HepG2 (cell line): Measurements from ENCODE around the gene PFN1. TPM values are rescaled to one million over a fixed set of nuclear protein-coding genes. Genes with fewer than 3 reads are reported as not detected.

Source experiments
- EED ChIP-seq: sonication (generic); formaldehyde crosslinking; IDR thresholded peaks from 2 replicates; pipeline ENCODE4 v1.5.0; 2020; ENCODE audit warnings: mild to moderate bottlenecking, missing genetic modification reagents
- HDAC1 ChIP-seq: sonication (generic); formaldehyde crosslinking; IDR thresholded peaks from 2 replicates; pipeline ENCODE4 v1.5.1; 2020; ENCODE audit warnings: mild to moderate bottlenecking, missing genetic modification reagents
- HOMEZ ChIP-seq: IDR thresholded peaks from 2 replicates; pipeline ENCODE4 v1.6.1; 2016; ENCODE audit warnings: low read depth
- KDM1A ChIP-seq: IDR thresholded peaks from 2 replicates; pipeline ENCODE4 v1.6.1; 2016; ENCODE audit warnings: missing compliant biosample characterization
- MED1 ChIP-seq: sonication (generic); formaldehyde crosslinking; IDR thresholded peaks from 2 replicates; pipeline ENCODE4 v1.4.0; 2020; ENCODE audit warnings: missing genetic modification reagents
- MEF2D ChIP-seq: sonication (generic); formaldehyde crosslinking; IDR thresholded peaks from 2 replicates; pipeline ENCODE4 v1.5.1; 2020; ENCODE audit warnings: mild to moderate bottlenecking, missing genetic modification reagents
- MNT ChIP-seq: fragments of 450-650 bp; IDR thresholded peaks from 2 replicates; pipeline ENCODE4 v1.6.1; 2016
- NFE2L2 ChIP-seq: fragments of 150-350 bp; IDR thresholded peaks from 2 replicates; pipeline ENCODE4 v1.6.1; 2014; ENCODE audit warnings: low read length
- NKX3-1 ChIP-seq: sonication (generic); formaldehyde crosslinking; IDR thresholded peaks from 2 replicates; pipeline ENCODE4 v1.5.0; 2020; ENCODE audit warnings: missing genetic modification reagents
- PATZ1 ChIP-seq: sonication (generic); formaldehyde crosslinking; IDR thresholded peaks from 2 replicates; pipeline ENCODE4 v1.4.0; 2020; ENCODE audit warnings: missing genetic modification reagents
- PLSCR1 ChIP-seq: sonication (generic); formaldehyde crosslinking; IDR thresholded peaks from 2 replicates; pipeline ENCODE4 v1.5.0; 2020; ENCODE audit warnings: missing genetic modification reagents, mild to moderate bottlenecking, borderline replicate concordance
- PPARG ChIP-seq: conservative IDR thresholded peaks from 2 replicates; pipeline ENCODE4 v1.6.1; 2016; ENCODE audit warnings: missing biosample characterization, missing genetic modification reagents
- RAD21 ChIP-seq: fragments of 450-650 bp; formaldehyde crosslinking; IDR thresholded peaks from 2 replicates; pipeline ENCODE4 v1.5.0; 2020; ENCODE audit warnings: mild to moderate bottlenecking
- WIZ ChIP-seq: sonication (generic); formaldehyde crosslinking; IDR thresholded peaks from 2 replicates; pipeline ENCODE4 v1.5.1; 2020; ENCODE audit warnings: mild to moderate bottlenecking, missing genetic modification reagents
- ZBED4 ChIP-seq: sonication (generic); formaldehyde crosslinking; IDR thresholded peaks from 2 replicates; pipeline ENCODE4 v1.4.0; 2020; ENCODE audit warnings: missing genetic modification reagents, borderline replicate concordance
- ZNF30 ChIP-seq: sonication (generic); formaldehyde crosslinking; IDR thresholded peaks from 2 replicates; pipeline ENCODE4 v1.5.0; 2020; ENCODE audit warnings: mild to moderate bottlenecking, missing genetic modification reagents
- ZNF33B ChIP-seq: sonication (generic); formaldehyde crosslinking; IDR thresholded peaks from 2 replicates; pipeline ENCODE4 v1.5.1; 2020; ENCODE audit warnings: mild to moderate bottlenecking, missing genetic modification reagents
- ZNF484 ChIP-seq: sonication (generic); formaldehyde crosslinking; IDR thresholded peaks from 2 replicates; pipeline ENCODE4 v1.5.1; 2020; ENCODE audit warnings: mild to moderate bottlenecking, low read depth, missing genetic modification reagents, borderline replicate concordance
- ZNF501 ChIP-seq: sonication (generic); formaldehyde crosslinking; IDR thresholded peaks from 2 replicates; pipeline ENCODE4 v1.5.1; 2020; ENCODE audit warnings: mild to moderate bottlenecking, moderate library complexity, missing genetic modification reagents
- ZNF619 ChIP-seq: sonication (generic); formaldehyde crosslinking; IDR thresholded peaks from 2 replicates; pipeline ENCODE4 v1.4.0; 2020; ENCODE audit warnings: mild to moderate bottlenecking, missing genetic modification reagents
- ZNF7 ChIP-seq: IDR thresholded peaks from 2 replicates; pipeline ENCODE4 v1.6.1; 2016; ENCODE audit warnings: missing biosample characterization, missing genetic modification reagents
- polyA plus RNA-seq, 8 experiments: library from polyadenylated mRNA; depleted of rRNA in 3 of 8; stranded (reverse) in 7 of 8; unstranded in 1 of 8; fragments of >200 nt; fragmentation: Illumina TruSeq in 4 of 8; extraction: Trizol in 4 of 8; gene quantifications; 2 replicates each; pipeline versions ENCODE4 v1.2.1 to v1.2.3, GENCODE V29; 2011 to 2016; ENCODE audit warnings: low read depth in 4 of 8, missing spikeins in 1 of 8, mixed read lengths in 1 of 8; ENCODE audit not compliant: insufficient read depth in 1 of 8
- total RNA-seq, 5 experiments: library from RNA; depleted of rRNA; stranded (reverse); fragments of >200 nt; fragmentation: Illumina TruSeq; extraction: Trizol; gene quantifications; 2 replicates each; pipeline ENCODE4 v1.2.3, GENCODE V29; 2016; ENCODE audit warnings: low read depth in 1 of 5

The PFN1 gene
- total and polyA plus RNA-seq, 2 of the 13 experiments (the other 11 are each of a cell fraction or from before 2014, with no cell fraction given), result 494 to 613 TPM

GRCh38 chr17:4939796-4940554 lies 8.4 kb downstream of the PFN1 start, which contains the start of the genes RNF167 and SLC25A11 (continued):
- TF ChIP-seq ZNF7 (CRISPR knock-in tag) (no peak), WIZ (CRISPR knock-in tag) (no peak), ZBED4 (peak; percentile 69), NFE2L2 (no peak), ZNF501 (CRISPR knock-in tag) (no peak; the same call in 1 of the 2 replicates), MEF2D (CRISPR knock-in tag) (no peak; the same call in 1 of the 2 replicates), PATZ1 (CRISPR knock-in tag) (peak; percentile 31; the same call in 1 of the 2 replicates), ZNF619 (0 out of 2 replicates have a peak, but pooled peaks have one; percentile 56), ZNF30 (no peak), MNT (peak; percentile 55; the same call in 1 of the 2 replicates), RAD21 (CRISPR knock-in tag) (peak; percentile 57), ZNF484 (CRISPR knock-in tag) (no peak), EED (no peak), HDAC1 (CRISPR knock-in tag) (no peak), HOMEZ (CRISPR knock-in tag) (no peak), NKX3-1 (CRISPR knock-in tag) (no peak), KDM1A (no peak), PLSCR1 (no peak), ZNF33B (CRISPR knock-in tag) (no peak), MED1 (peak; percentile 44; the same call in 1 of the 2 replicates), PPARG (CRISPR knock-in tag) (no peak)
